Measurements from ENCODE around the gene SYNDIG1. TPM values are rescaled to one million over a fixed set of nuclear protein-coding genes. Genes with fewer than 3 reads are reported as not detected.

The SYNDIG1 gene
- total RNA-seq, 6 experiments from 2014 or later = not detected

DNA sequence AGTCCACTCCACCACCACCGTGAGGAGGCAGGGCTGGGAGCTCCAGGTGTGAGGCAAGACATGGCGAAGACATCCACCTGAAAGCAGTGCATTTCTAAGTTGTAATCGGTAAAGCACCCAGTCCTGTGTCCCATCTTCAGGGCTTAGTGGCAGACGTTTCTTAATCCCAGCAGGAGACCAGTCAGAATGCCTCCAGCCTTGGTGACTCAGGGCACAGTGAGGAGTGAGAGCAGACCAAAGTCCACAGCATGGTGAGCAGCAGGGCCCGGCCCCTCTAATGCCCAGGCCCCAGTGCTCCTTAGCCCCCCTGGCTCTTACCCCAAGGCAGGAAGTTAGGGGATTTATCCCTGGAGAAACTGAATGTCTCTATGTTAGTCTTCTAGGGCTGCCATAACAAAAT is 183.9 kb downstream of the SYNDIG1 start:
- 44% methylated on average over 2 of the region's 5 CpGs for WGBS (ENCODE audit: insufficient coverage, low coverage, low lambda C conversion rate, missing lambda C conversion rate)
- intact Hi-C loops (cut with DNase I) = no loop called here
- ATAC-seq = no peak

GRCh38 chr20:24654425-24654824 is 185.0 kb downstream of the SYNDIG1 start:
- Histone ChIP-seq H3K4me1 (no peaks in the 10 kb centered on the region), H3K36me3 (no peaks in the 10 kb centered on the region), H3K27ac (no peak overlapping the region), H3K4me3 (no peak overlapping the region), H3K9me3 (no peaks in the 10 kb centered on the region), H3K27me3 (no peaks in the 10 kb centered on the region)
- no peak for TF ChIP-seq POLR2A (IDR thresholded peaks at IDR 0.05)
- TF ChIP-seq, protein P1, sequence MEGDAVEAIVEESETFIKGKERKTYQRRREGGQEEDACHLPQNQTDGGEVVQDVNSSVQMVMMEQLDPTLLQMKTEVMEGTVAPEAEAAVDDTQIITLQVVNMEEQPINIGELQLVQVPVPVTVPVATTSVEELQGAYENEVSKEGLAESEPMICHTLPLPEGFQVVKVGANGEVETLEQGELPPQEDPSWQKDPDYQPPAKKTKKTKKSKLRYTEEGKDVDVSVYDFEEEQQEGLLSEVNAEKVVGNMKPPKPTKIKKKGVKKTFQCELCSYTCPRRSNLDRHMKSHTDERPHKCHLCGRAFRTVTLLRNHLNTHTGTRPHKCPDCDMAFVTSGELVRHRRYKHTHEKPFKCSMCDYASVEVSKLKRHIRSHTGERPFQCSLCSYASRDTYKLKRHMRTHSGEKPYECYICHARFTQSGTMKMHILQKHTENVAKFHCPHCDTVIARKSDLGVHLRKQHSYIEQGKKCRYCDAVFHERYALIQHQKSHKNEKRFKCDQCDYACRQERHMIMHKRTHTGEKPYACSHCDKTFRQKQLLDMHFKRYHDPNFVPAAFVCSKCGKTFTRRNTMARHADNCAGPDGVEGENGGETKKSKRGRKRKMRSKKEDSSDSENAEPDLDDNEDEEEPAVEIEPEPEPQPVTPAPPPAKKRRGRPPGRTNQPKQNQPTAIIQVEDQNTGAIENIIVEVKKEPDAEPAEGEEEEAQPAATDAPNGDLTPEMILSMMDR (IDR thresholded peaks at IDR 0.05) = no peak
- WGBS (ENCODE audit: insufficient coverage, low coverage, low lambda C conversion rate, missing lambda C conversion rate) = 8% methylated on average over 1 of the region's 1 CpG
- no peak for DNase-seq
- intact Hi-C loops (cut with DNase I) = no loop called here
- ATAC-seq = no peak

More for the DNA sequence above, 183.9 kb downstream of the SYNDIG1 start:
- H3K27ac ChIP-seq = no peak overlapping the region
- no peaks in the 10 kb centered on the region for H3K4me1 ChIP-seq
- TF ChIP-seq POLR2A (IDR thresholded peaks at IDR 0.05) = no peak
- H3K27me3 ChIP-seq = no peaks in the 10 kb centered on the region
- no peak overlapping the region for H3K4me3 ChIP-seq
- H3K9me3 ChIP-seq = no peaks in the 10 kb centered on the region
- H3K36me3 ChIP-seq = no peaks in the 10 kb centered on the region
- no peak for DNase-seq

DNA sequence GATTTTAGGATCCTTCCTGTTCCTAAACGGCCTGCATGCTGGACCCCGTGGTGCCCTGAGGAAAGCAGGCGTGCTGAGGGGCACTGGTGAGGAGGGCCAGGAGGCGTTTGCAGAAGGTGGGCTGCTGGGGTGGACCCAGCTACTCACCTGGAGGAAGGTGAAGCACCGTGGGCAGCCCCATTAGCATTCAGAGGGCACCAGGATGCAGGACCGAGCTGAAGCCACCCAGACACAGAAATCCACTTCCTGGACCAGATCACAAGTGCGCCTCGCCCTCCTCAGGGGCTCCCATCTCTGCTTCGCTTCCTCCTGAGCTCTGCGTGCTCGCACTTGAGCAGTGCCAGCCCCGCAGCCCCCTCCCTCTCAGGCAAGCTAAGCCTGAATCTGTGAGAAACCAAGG is 187.0 kb downstream of the SYNDIG1 start:
- no peak overlapping the region for H3K27ac ChIP-seq
- TF ChIP-seq POLR2A (IDR thresholded peaks at IDR 0.05) = no peak
- no peaks in the 10 kb centered on the region for H3K4me1 ChIP-seq
- no peak overlapping the region for H3K4me3 ChIP-seq
- no peak for ATAC-seq
- no peaks in the 10 kb centered on the region for H3K36me3 ChIP-seq
- no peaks in the 10 kb centered on the region for H3K27me3 ChIP-seq
- 72% methylated on average over 4 of the region's 12 CpGs for WGBS (ENCODE audit: insufficient coverage, low coverage, low lambda C conversion rate, missing lambda C conversion rate)
- intact Hi-C loops (cut with DNase I) = no loop called here
- no peaks in the 10 kb centered on the region for H3K9me3 ChIP-seq
- no peak for DNase-seq

DNA sequence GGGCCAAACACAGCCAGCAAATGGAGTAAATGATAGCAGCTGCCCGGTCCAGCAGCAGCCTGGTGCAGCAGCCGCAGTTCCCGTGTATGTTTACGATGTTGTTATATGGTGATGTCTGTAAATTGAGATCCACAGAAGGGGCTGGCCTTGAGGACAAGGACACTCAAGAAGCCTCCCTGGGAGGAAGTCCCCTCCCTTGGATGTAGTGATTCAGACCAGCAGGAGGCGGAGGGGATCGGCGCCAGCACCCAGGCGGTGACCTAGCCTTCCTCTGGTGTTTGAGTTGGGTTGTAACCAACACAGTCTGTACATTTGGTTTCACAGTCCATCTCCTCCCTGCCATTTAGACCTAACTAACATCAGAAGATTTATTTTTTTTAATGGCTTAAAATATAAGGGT is 187.8 kb downstream of the SYNDIG1 start:
- DNase-seq (no peak), ATAC-seq (no peak)
- Histone ChIP-seq H3K9me3 (no peaks in the 10 kb centered on the region), H3K4me1 (no peaks in the 10 kb centered on the region), H3K4me3 (no peak overlapping the region), H3K27ac (no peak overlapping the region), H3K27me3 (no peaks in the 10 kb centered on the region), H3K36me3 (no peaks in the 10 kb centered on the region)
- intact Hi-C loops (cut with DNase I) = no loop called here
- 81% methylated on average over 6 of the region's 8 CpGs for WGBS (ENCODE audit: insufficient coverage, low coverage, low lambda C conversion rate, missing lambda C conversion rate)
- TF ChIP-seq POLR2A (IDR thresholded peaks at IDR 0.05) = no peak
- TF ChIP-seq, protein P1 (IDR thresholded peaks at IDR 0.05) = no peak

DNA sequence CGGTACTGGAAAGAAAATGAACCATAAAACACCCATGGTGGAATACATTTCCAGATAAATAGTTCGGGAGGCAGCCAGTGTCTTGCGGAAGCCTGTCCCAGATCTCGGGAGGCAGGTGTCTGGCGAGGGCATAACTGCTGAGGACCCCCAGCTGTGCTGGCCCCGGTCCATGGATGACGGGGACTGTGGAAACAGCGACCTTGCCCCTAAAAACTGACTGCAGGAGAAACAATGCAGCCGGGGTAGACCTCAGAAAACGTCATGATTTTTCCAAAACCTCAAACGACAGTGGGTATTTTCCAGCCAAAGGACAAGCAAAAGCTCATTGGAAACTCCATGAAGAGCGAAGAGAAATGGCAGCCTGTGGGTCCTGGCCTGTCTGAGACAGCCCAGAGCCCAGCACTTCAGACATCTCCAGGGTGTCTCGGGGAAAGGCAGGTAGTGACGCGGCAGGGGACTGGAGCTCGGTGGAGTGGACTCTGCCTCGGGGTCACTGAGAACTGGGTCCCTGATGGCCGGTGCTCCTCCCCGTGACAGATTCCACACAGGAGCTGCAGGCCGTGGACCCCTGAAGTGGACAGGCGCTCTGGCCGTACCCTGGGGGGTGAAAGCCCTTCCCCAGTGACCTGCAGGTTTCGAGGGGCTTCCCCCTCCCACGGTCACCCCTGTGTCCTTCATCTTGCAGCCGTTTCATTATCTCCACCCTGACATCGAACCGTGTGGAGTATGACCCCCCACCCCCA is 188.6 kb downstream of the SYNDIG1 start:
- intact Hi-C loops (cut with DNase I) = no loop called here
- no peak for DNase-seq
- WGBS (ENCODE audit: insufficient coverage, low coverage, low lambda C conversion rate, missing lambda C conversion rate) = 73% methylated on average over 8 of the region's 27 CpGs
- Histone ChIP-seq H3K27ac (no peak overlapping the region), H3K4me3 (no peak overlapping the region), H3K36me3 (no peaks in the 10 kb centered on the region), H3K27me3 (no peaks in the 10 kb centered on the region), H3K9me3 (no peaks in the 10 kb centered on the region), H3K4me1 (no peaks in the 10 kb centered on the region)
- ATAC-seq = no peak
- TF ChIP-seq, protein P1 (IDR thresholded peaks at IDR 0.05) = no peak
- no peak for TF ChIP-seq POLR2A (IDR thresholded peaks at IDR 0.05)
